Tibial artery (tissue), 4 donors: ENCODE results near the gene CAMKMT.
"Not testable (repeated sequence)": the region's sequence is repeated elsewhere in the genome, so short reads cannot be mapped to it uniquely, and the experiment has no call there.

ENCODE experiments used
- DNase-seq, 2 donors: peaks; one replicate each; pipeline ENCODE4 v3.0.0-alpha.2; 2019
- H3K27ac ChIP-seq, 2 donors: fragments of 200-600 bp; sonication (generic) in 1 of 2; 1 replicate in 1 of 2; 2 replicates in 1 of 2; pipeline ENCODE4 v1.5.1; 2018 to 2019; ENCODE audit warnings: mild to moderate bottlenecking in 1 of 2
- H3K27me3 ChIP-seq, 2 donors: fragments of 200-600 bp; sonication (generic) in 1 of 2; one replicate each; pipeline versions ENCODE4 v1.5.1 to v1.6.0; 2016 to 2019
- H3K36me3 ChIP-seq, 3 donors: fragments of 200-600 bp; sonication (generic) in 2 of 3; one replicate each; pipeline ENCODE4 v1.5.1; 2016 to 2019; ENCODE audit warnings: mild to moderate bottlenecking in 2 of 3
- H3K4me1 ChIP-seq, 4 donors: fragments of 200-600 bp; sonication (generic) in 2 of 4; 1 replicate in 3 of 4; 2 replicates in 1 of 4; pipeline ENCODE4 v1.5.1; 2016 to 2019
- H3K4me3 ChIP-seq, 2 donors: fragments of 200-600 bp; sonication (generic) in 1 of 2; 1 replicate in 1 of 2; 2 replicates in 1 of 2; pipeline ENCODE4 v1.5.1; 2018 to 2019; ENCODE audit warnings: mild to moderate bottlenecking in 2 of 2
- H3K9me3 ChIP-seq, 3 donors: fragments of 200-600 bp; sonication (generic) in 1 of 3; one replicate each; pipeline ENCODE4 v1.5.1; 2016 to 2019
- CTCF ChIP-seq, 2 experiments: fragments of 200-600 bp in 1 of 2; fragments of 450-650 bp in 1 of 2; IDR thresholded peaks; one replicate each; pipeline ENCODE4 v1.5.1; 2017 to 2019; ENCODE audit warnings: antibody characterized with exemption in 2 of 2, mild to moderate bottlenecking in 1 of 2, moderate library complexity in 1 of 2
- intact Hi-C: fragments of 100-400 bp; cut with DNase I; formaldehyde crosslinking; loops from one replicate; pipeline ENCODE4 v1.15.0; 2023; ENCODE audit warnings: low total_unique reads

Gene CAMKMT

DNA sequence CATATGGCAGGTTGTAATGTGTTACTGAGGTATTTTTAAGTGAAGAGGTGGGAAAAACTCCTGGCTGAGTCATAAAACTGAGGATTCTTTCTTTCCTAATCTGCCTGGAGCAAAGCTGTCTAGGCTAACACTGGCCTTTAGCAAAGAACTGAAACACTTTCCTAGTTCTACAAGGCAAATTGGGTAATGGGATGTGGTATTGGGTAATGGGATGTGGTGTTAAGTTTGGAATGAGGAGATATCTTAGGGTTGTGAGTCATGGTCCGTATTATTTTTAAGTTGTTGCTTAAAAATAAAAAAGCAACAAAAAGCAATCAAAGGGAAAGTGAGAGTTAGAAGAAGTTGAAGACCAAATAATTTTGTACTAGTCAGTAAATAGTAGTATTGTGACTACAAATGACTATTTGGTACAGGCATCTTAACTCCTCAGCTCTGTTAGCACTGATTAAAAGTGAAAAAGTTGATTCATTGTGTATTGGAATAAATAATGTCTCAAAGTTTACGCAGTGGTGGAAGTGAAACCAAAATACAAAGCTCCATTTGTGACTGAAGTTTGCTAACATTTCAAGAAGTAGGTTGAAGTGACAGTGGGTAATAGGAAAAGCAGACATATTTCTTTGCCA is 216.8 kb downstream of the CAMKMT start:
- Histone ChIP-seq H3K27me3 (no peaks in the 10 kb centered on the region), H3K27ac (no peak overlapping the region)
- intact Hi-C loops = no loop called here

DNA sequence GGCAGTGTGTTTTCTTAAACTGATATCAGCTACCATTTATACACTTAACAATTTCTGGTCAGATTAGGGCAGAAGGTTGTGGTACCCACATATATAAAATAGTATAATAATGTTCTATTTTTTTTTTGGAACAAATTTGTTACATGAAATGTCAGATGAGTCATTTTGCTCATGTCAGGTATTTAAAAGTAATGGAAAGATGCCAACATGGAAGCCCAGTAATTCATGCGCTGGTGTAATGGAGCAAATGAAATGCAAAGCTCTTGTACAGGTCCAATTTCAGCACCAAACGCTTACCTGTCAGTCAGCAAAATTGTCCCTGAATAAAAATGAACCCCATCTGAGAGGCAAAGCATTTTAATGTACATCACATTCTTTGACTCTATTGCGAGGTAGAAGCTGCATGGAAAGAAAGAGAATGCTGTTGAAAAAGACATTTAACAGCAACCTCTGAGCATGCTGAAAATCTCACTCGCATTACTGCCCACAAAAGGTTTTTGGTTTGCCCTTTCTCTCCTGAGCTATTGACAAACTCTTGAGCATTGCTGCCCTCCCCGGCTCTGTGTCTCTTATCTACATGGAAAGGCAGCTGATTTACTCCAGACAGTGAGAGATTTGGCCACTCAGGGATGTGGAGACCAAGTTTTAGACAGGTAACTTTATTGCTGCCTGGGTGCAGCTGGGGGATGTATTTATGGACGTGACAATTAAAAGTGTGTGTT is 217.5 kb downstream of the CAMKMT start:
- Histone ChIP-seq H3K27me3 (no peaks in the 10 kb centered on the region), H3K4me1 (peaks cover 0 to 6% (median 0%) of the 10 kb centered on the region in 4 donors), H3K36me3 (no peaks in the 10 kb centered on the region), H3K4me3 (no peak overlapping the region), H3K9me3 (no peaks in the 10 kb centered on the region), H3K27ac (no peak overlapping the region)
- TF ChIP-seq CTCF (IDR thresholded peaks at IDR 0.05) = no peak
- intact Hi-C loops = no loop called here
- DNase-seq = no peak

More for the DNA sequence above, 216.8 kb downstream of the CAMKMT start:
- H3K4me3 ChIP-seq = no peak overlapping the region
- DNase-seq = no peak
- no peaks in the 10 kb centered on the region for H3K36me3 ChIP-seq
- no peaks in the 10 kb centered on the region for H3K9me3 ChIP-seq
- no peak for TF ChIP-seq CTCF (IDR thresholded peaks at IDR 0.05)
- H3K4me1 ChIP-seq = peaks cover 0 to 6% (median 0%) of the 10 kb centered on the region in 4 donors

GRCh38 chr2:44579837-44580230 is 218.1 kb downstream of the CAMKMT start:
- Histone ChIP-seq H3K9me3 (no peaks in the 10 kb centered on the region), H3K27me3 (no peaks in the 10 kb centered on the region), H3K27ac (no peak overlapping the region), H3K36me3 (no peaks in the 10 kb centered on the region), H3K4me1 (peaks cover 0 to 6% (median 0%) of the 10 kb centered on the region in 4 donors), H3K4me3 (no peak overlapping the region)
- intact Hi-C loops = no loop called here
- TF ChIP-seq CTCF (IDR thresholded peaks at IDR 0.05) = no peak
- no peak for DNase-seq

DNA sequence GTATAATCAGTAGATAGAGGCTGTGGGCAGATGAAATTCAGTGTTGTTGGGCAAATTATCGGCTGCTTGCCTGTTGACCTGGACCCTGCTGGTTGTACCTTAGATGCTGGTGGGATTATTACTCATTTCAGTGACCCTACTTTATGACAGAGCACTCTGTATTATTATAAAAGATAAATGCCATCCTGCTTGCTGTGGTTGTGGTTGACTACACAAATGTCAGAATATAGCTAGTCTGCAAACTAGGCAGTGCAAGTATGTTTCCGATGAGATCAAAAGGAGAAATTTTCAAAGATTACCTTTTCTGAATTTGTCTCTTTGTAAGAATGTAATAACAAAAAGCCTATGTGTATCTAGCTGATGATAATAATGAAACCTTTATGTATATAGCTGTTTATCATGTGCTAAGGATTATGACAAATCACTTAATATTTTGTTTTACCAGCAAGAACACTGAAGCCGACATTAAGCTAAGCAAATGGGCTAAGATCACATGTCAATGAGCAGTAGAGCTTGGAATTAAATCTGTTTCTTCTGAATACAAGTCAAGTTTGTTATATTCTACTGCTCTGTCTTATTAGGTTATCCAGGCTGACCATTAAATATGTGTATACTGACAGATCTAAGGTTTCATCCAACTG is 219.2 kb downstream of the CAMKMT start:
- TF ChIP-seq CTCF (IDR thresholded peaks at IDR 0.05) = no peak
- H3K27ac ChIP-seq = no peak overlapping the region
- no peaks in the 10 kb centered on the region for H3K27me3 ChIP-seq
- intact Hi-C loops = no loop called here
- no peak overlapping the region for H3K4me3 ChIP-seq
- DNase-seq = no peak
- no peaks in the 10 kb centered on the region for H3K9me3 ChIP-seq
- no peaks in the 10 kb centered on the region for H3K36me3 ChIP-seq
- peaks cover 0 to 6% (median 0%) of the 10 kb centered on the region in 4 donors for H3K4me1 ChIP-seq

GRCh38 chr2:44582363-44583008 is 220.7 kb downstream of the CAMKMT start:
- no peak overlapping the region for H3K27ac ChIP-seq
- no peaks in the 10 kb centered on the region for H3K36me3 ChIP-seq
- H3K9me3 ChIP-seq = no peaks in the 10 kb centered on the region
- no peak for DNase-seq
- intact Hi-C loops = no loop called here
- no peaks in the 10 kb centered on the region for H3K27me3 ChIP-seq
- peaks cover 0 to 6% (median 0%) of the 10 kb centered on the region in 4 donors for H3K4me1 ChIP-seq
- TF ChIP-seq CTCF (IDR thresholded peaks at IDR 0.05) = no peak
- no peak overlapping the region for H3K4me3 ChIP-seq

DNA sequence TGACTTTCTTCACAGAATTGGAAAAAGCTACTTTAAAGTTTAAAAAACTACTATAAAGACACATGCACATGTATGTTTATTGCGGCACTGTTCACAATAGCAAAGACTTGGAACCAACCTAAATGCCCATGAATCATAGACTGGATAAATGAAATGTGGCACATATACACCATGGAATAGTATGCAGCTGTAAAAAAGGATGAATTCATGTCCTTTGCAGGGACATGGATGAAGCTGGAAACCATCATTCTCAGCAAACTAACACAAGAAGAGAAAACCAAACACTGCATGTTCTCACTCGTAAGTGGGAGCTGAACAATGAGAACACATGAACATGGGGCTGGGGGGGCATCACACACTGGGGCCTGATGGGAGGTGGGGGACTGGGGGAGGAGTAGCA is 233.9 kb downstream of the CAMKMT start:
- H3K9me3 ChIP-seq, H3K4me1 ChIP-seq, DNase-seq, H3K27me3 ChIP-seq, H3K27ac ChIP-seq, H3K36me3 ChIP-seq, H3K4me3 ChIP-seq, intact Hi-C loops: not testable (repeated sequence)
